GM23338 (cell line): ENCODE results near the gene ZNF609. TPM values are rescaled to one million over a fixed set of nuclear protein-coding genes. Genes with fewer than 3 reads are reported as not detected.

Source experiments
- ATAC-seq: fragments of 200-7000 bp; cut with Tn5 transposase; 3 replicates; pipeline ENCODE4 v1.9.1; 2020
- DNase-seq: peaks from one replicate; pipeline ENCODE4 v3.0.0-alpha.2; 2015; ENCODE audit warnings: low spot score
- H2AFZ ChIP-seq: fragments of 200-600 bp; sonication (generic); 2 replicates; pipeline ENCODE4 v1.8.0; 2016; ENCODE audit warnings: antibody characterized with exemption, mild to moderate bottlenecking, moderate library complexity
- H3F3A ChIP-seq: fragments of 200-600 bp; sonication (generic); replicated peaks from 2 replicates; pipeline ENCODE4 v1.8.0; 2017; ENCODE audit warnings: antibody characterized with exemption, mixed run types, low read depth
- H3K27ac ChIP-seq: fragments of 200-600 bp; sonication (generic); 2 replicates; pipeline ENCODE4 v1.6.1; 2016; ENCODE audit warnings: low read depth
- H3K27me3 ChIP-seq: fragments of 200-600 bp; sonication (generic); 2 replicates; pipeline ENCODE4 v1.8.0; 2016; ENCODE audit warnings: mild to moderate bottlenecking, mixed run types, moderate library complexity; ENCODE audit not compliant: insufficient read depth
- H3K36me3 ChIP-seq: fragments of 200-600 bp; sonication (generic); 2 replicates; pipeline ENCODE4 v1.8.0; 2016; ENCODE audit warnings: mild to moderate bottlenecking; ENCODE audit not compliant: insufficient read depth
- H3K4me1 ChIP-seq: fragments of 200-600 bp; sonication (generic); 2 replicates; pipeline ENCODE4 v1.8.0; 2016; ENCODE audit warnings: mild to moderate bottlenecking, moderate library complexity; ENCODE audit not compliant: insufficient read depth
- H3K4me2 ChIP-seq: fragments of 200-600 bp; sonication (generic); 2 replicates; pipeline ENCODE4 v1.7.1; 2017; ENCODE audit warnings: mixed run types
- H3K4me3 ChIP-seq: fragments of 200-600 bp; sonication (generic); 2 replicates; pipeline ENCODE4 v1.6.1; 2016; ENCODE audit warnings: mixed run types
- H3K79me2 ChIP-seq: fragments of 200-600 bp; sonication (generic); replicated peaks from 2 replicates; pipeline ENCODE4 v1.8.0; 2017; ENCODE audit warnings: mild to moderate bottlenecking; ENCODE audit not compliant: insufficient read depth
- H3K9me2 ChIP-seq: fragments of 200-600 bp; sonication (generic); 2 replicates; pipeline ENCODE4 v1.8.0; 2017; ENCODE audit not compliant: insufficient read depth
- H4K20me1 ChIP-seq: fragments of 200-600 bp; sonication (generic); replicated peaks from 2 replicates; pipeline ENCODE4 v1.8.0; 2017; ENCODE audit warnings: mild to moderate bottlenecking; ENCODE audit not compliant: insufficient read depth
- H3K27ac Mint-ChIP-seq: 2 replicates; pipeline ENCODE4 v1.8.0; 2020; ENCODE audit warnings: inconsistent platforms, mild to moderate bottlenecking, moderate library complexity, mixed read lengths
- H3K27me3 Mint-ChIP-seq: 3 replicates; pipeline ENCODE4 v1.8.0; 2022; ENCODE audit warnings: low read depth, mild to moderate bottlenecking, moderate library complexity, mixed read lengths, inconsistent platforms; ENCODE audit not compliant: insufficient read depth, poor library complexity
- H3K36me3 Mint-ChIP-seq: 3 replicates; pipeline ENCODE4 v1.8.0; 2021; ENCODE audit warnings: low read depth, mild to moderate bottlenecking, inconsistent platforms, moderate library complexity, mixed read lengths
- H3K4me1 Mint-ChIP-seq: 3 replicates; pipeline ENCODE4 v1.8.0; 2020; ENCODE audit warnings: mild to moderate bottlenecking, inconsistent platforms, mixed read lengths
- H3K4me3 Mint-ChIP-seq: 3 replicates; pipeline ENCODE4 v1.8.0; 2021; ENCODE audit warnings: moderate library complexity, mild to moderate bottlenecking, inconsistent platforms, mixed read lengths
- H3K9me3 Mint-ChIP-seq: 3 replicates; pipeline ENCODE4 v1.8.0; 2020; ENCODE audit warnings: moderate library complexity, mild to moderate bottlenecking, inconsistent platforms, mixed read lengths
- CREB1 ChIP-seq: fragments of 250-450 bp; sonication (Bioruptor Pico); IDR thresholded peaks from 2 replicates; pipeline ENCODE4 v1.5.0; 2020; ENCODE audit warnings: low read depth, mild to moderate bottlenecking, moderate library complexity
- CTCF ChIP-seq, 2 experiments: fragments of 200-600 bp in 1 of 2; sonication (generic) in 1 of 2; conservative IDR thresholded peaks; 2 replicates each; pipeline versions ENCODE4 v1.5.1 to v1.6.1; 2016 to 2017; ENCODE audit warnings: antibody characterized with exemption in 2 of 2, low read depth in 2 of 2, mild to moderate bottlenecking in 2 of 2, moderate library complexity in 1 of 2
- ETS1 ChIP-seq: IDR thresholded peaks from 2 replicates; pipeline ENCODE4 v1.6.1; 2016; ENCODE audit warnings: antibody characterized with exemption
- EZH2 ChIP-seq: fragments of 200-600 bp; sonication (generic); IDR thresholded peaks from one replicate; pipeline ENCODE4 v1.8.0; 2017; ENCODE audit warnings: antibody characterized with exemption, mild to moderate bottlenecking, low read depth; ENCODE audit not compliant: unreplicated experiment
- EZH2phosphoT487 ChIP-seq: fragments of 200-600 bp; sonication (generic); IDR thresholded peaks from one replicate; pipeline ENCODE4 v1.8.1; 2018; ENCODE audit warnings: antibody characterized with exemption; ENCODE audit not compliant: unreplicated experiment
- JUNB ChIP-seq: IDR thresholded peaks from one replicate; pipeline ENCODE4 v1.6.1; 2016; ENCODE audit warnings: antibody characterized with exemption; ENCODE audit not compliant: unreplicated experiment
- NANOG ChIP-seq: IDR thresholded peaks from 2 replicates; pipeline ENCODE4 v1.6.1; 2016; ENCODE audit warnings: antibody characterized with exemption, borderline replicate concordance
- POLR2AphosphoS5 ChIP-seq: IDR thresholded peaks from 2 replicates; pipeline ENCODE4 v1.6.1; 2016; ENCODE audit warnings: antibody characterized with exemption, low read depth
- ZNF462 ChIP-seq: fragments of 250-450 bp; sonication (Bioruptor Pico); IDR thresholded peaks from 2 replicates; pipeline ENCODE4 v1.5.0; 2020; ENCODE audit warnings: mild to moderate bottlenecking, moderate library complexity
- polyA plus RNA-seq: library from polyadenylated mRNA; unstranded; fragments of >200 nt; fragmentation: Nextera tagmentation; extraction: Ambion mirVana; gene quantifications from 2 replicates; pipeline ENCODE4 v1.2.1, GENCODE V29; 2016
- total RNA-seq: library from RNA; depleted of rRNA; stranded (reverse); fragments of >200 nt; shearing (Covaris generic); gene quantifications from 2 replicates; pipeline ENCODE4 v1.2.3, GENCODE V29; 2014

ZNF609 gene
- total and polyA plus RNA-seq, 2 experiments from 2014 or later: 26.4 to 40.2 TPM

GRCh38 chr15:64530472-64530871 is 70.1 kb downstream of the ZNF609 start (continued):
- TF ChIP-seq ZNF462: no peak
- no peak for TF ChIP-seq NANOG
- TF ChIP-seq CREB1 (CRISPR knock-in tag): no peak
- no peak for TF ChIP-seq POLR2AphosphoS5
- TF ChIP-seq CTCF (conservative IDR thresholded peaks at IDR 0.05; ENCODE audit: low read depth in 2 of 2): no peak

- Histone ChIP-seq H3K4me3 (no peak overlapping the region), H3K27ac (no peak overlapping the region), H3F3A (no peaks in the 10 kb centered on the region), H3K36me3 (no peaks in the 10 kb centered on the region), H3K4me2 (no peak overlapping the region), H3K79me2 (peaks cover 98% of the 10 kb centered on the region), H3K9me2 (no peaks in the 10 kb centered on the region), H3K4me1 (no peaks in the 10 kb centered on the region), H3K27me3 (no peaks in the 10 kb centered on the region), H2AFZ (no peak overlapping the region), H4K20me1 (peaks cover 50% of the 10 kb centered on the region)
- Mint-ChIP-seq H3K4me3 (no peak overlapping the region), H3K36me3 (no peaks in the 10 kb centered on the region), H3K9me3 (no peaks in the 10 kb centered on the region), H3K27ac (no peak overlapping the region), H3K27me3 (peaks cover 3% of the 10 kb centered on the region), H3K4me1 (peaks cover 18% of the 10 kb centered on the region)
- DNase-seq: no peak
- ATAC-seq: no peak
- TF ChIP-seq EZH2 (no peak), ETS1 (no peak), JUNB (no peak), EZH2phosphoT487 (no peak)
Observed at GRCh38 chr15:64530918-64531317, 70.5 kb downstream of the ZNF609 start.
